ENCODE results near the gene MORC2.

- TF ChIP-seq CTCF (IDR thresholded peaks at IDR 0.05) (no peak), POLR2A (IDR thresholded peaks at IDR 0.05) (no peak)
Measured at GRCh38 chr22:30882184-30882717, 86.3 kb downstream of the MORC2 start.

Data from adrenal gland (tissue), 5 donors.